HepG2 (cell line): ENCODE results near the gene NMRAL1. TPM values are rescaled to one million over a fixed set of nuclear protein-coding genes. Genes with fewer than 3 reads are reported as not detected.

Experiments
- BRF2 ChIP-seq: sonication (generic); formaldehyde crosslinking; IDR thresholded peaks from 2 replicates; pipeline ENCODE4 v1.8.1; 2022; ENCODE audit warnings: mild to moderate bottlenecking, missing genetic modification reagents
- ELF3 ChIP-seq: IDR thresholded peaks from 2 replicates; pipeline ENCODE4 v1.6.1; 2016; ENCODE audit warnings: missing genetic modification reagents, missing compliant biosample characterization
- HIVEP1 ChIP-seq: sonication (generic); formaldehyde crosslinking; IDR thresholded peaks from 2 replicates; pipeline ENCODE4 v1.4.0; 2020; ENCODE audit warnings: mild to moderate bottlenecking, missing genetic modification reagents
- JUNB ChIP-seq: sonication (generic); formaldehyde crosslinking; IDR thresholded peaks from 2 replicates; pipeline ENCODE4 v1.8.0; 2022; ENCODE audit warnings: missing genetic modification reagents, mild to moderate bottlenecking, borderline replicate concordance
- REPIN1 ChIP-seq: sonication (generic); formaldehyde crosslinking; IDR thresholded peaks from 2 replicates; pipeline ENCODE4 v1.8.0; 2022; ENCODE audit warnings: missing genetic modification reagents, low read depth, mild to moderate bottlenecking, borderline replicate concordance
- TAF15 ChIP-seq: fragments of 200-400 bp; formaldehyde crosslinking; IDR thresholded peaks from one replicate; pipeline ENCODE4 v1.6.1; 2018; ENCODE audit warnings: mild to moderate bottlenecking, low read depth, low read length; ENCODE audit not compliant: poor library complexity, severe bottlenecking
- TGIF2 ChIP-seq: IDR thresholded peaks from 2 replicates; pipeline ENCODE4 v1.6.1; 2016; ENCODE audit warnings: control low read depth, missing compliant biosample characterization
- ZBTB34 ChIP-seq: sonication (generic); formaldehyde crosslinking; IDR thresholded peaks from 2 replicates; pipeline ENCODE4 v1.8.0; 2022; ENCODE audit warnings: mild to moderate bottlenecking, missing genetic modification reagents
- ZNF160 ChIP-seq: sonication (generic); formaldehyde crosslinking; IDR thresholded peaks from 2 replicates; pipeline ENCODE4 v1.8.0; 2022; ENCODE audit warnings: mild to moderate bottlenecking, inconsistent platforms, missing genetic modification reagents
- ZNF333 ChIP-seq: sonication (generic); formaldehyde crosslinking; IDR thresholded peaks from 2 replicates; pipeline ENCODE4 v1.4.0; 2020; ENCODE audit warnings: mild to moderate bottlenecking, missing genetic modification reagents, borderline replicate concordance
- ZNF512B ChIP-seq: sonication (generic); formaldehyde crosslinking; IDR thresholded peaks from 2 replicates; pipeline ENCODE4 v1.5.1; 2020; ENCODE audit warnings: missing genetic modification reagents, mild to moderate bottlenecking, borderline replicate concordance
- ZNF543 ChIP-seq: sonication (generic); formaldehyde crosslinking; IDR thresholded peaks from 2 replicates; pipeline ENCODE4 v1.4.0; 2020; ENCODE audit warnings: mild to moderate bottlenecking, missing genetic modification reagents
- ZNF577 ChIP-seq: sonication (generic); formaldehyde crosslinking; IDR thresholded peaks from 2 replicates; pipeline ENCODE4 v1.4.0; 2020; ENCODE audit warnings: mild to moderate bottlenecking, low read depth, missing genetic modification reagents, borderline replicate concordance
- ZNF704 ChIP-seq: sonication (generic); formaldehyde crosslinking; IDR thresholded peaks from 2 replicates; pipeline ENCODE4 v1.8.1; 2023; ENCODE audit warnings: mild to moderate bottlenecking, inconsistent platforms, moderate library complexity, missing genetic modification reagents, borderline replicate concordance
- ZNF761 ChIP-seq: sonication (generic); formaldehyde crosslinking; conservative IDR thresholded peaks from 2 replicates; pipeline ENCODE4 v1.4.0; 2020; ENCODE audit warnings: mild to moderate bottlenecking, missing genetic modification reagents
- ZNF841 ChIP-seq: sonication (generic); formaldehyde crosslinking; IDR thresholded peaks from 2 replicates; pipeline ENCODE4 v1.8.1; 2023; ENCODE audit warnings: missing genetic modification reagents, borderline replicate concordance
- polyA plus RNA-seq, 8 experiments: library from polyadenylated mRNA; depleted of rRNA in 3 of 8; stranded (reverse) in 7 of 8; unstranded in 1 of 8; fragments of >200 nt; fragmentation: Illumina TruSeq in 4 of 8; extraction: Trizol in 4 of 8; gene quantifications; 2 replicates each; pipeline versions ENCODE4 v1.2.1 to v1.2.3, GENCODE V29; 2011 to 2016; ENCODE audit warnings: low read depth in 4 of 8, missing spikeins in 1 of 8, mixed read lengths in 1 of 8; ENCODE audit not compliant: insufficient read depth in 1 of 8
- total RNA-seq, 5 experiments: library from RNA; depleted of rRNA; stranded (reverse); fragments of >200 nt; fragmentation: Illumina TruSeq; extraction: Trizol; gene quantifications; 2 replicates each; pipeline ENCODE4 v1.2.3, GENCODE V29; 2016; ENCODE audit warnings: low read depth in 1 of 5
- TF ChIP-seq, protein P1 (sequence below): sonication (generic); formaldehyde crosslinking; IDR thresholded peaks from 2 replicates; pipeline ENCODE4 v1.5.0; 2020; ENCODE audit warnings: missing genetic modification reagents, mild to moderate bottlenecking, borderline replicate concordance
- TF ChIP-seq, protein P2 (sequence below): IDR thresholded peaks from 2 replicates; pipeline ENCODE4 v1.6.1; 2012; ENCODE audit warnings: low read depth, low read length, improper control_type of control experiment

NMRAL1 gene
- total and polyA plus RNA-seq, 2 of the 13 experiments (the other 11 are each of a cell fraction or from before 2014, with no cell fraction given): 30.8 to 33.1 TPM

GRCh38 chr16:4425378-4426020, 48.9 kb downstream of the NMRAL1 start, which contains the start of gene DNAJA3 (continued):
- TF ChIP-seq BRF2 (CRISPR knock-in tag) (no peak), ZNF841 (no peak), ZBTB34 (CRISPR knock-in tag) (peak; percentile 37; the same call in 1 of the 2 replicates), REPIN1 (CRISPR knock-in tag) (peak; percentile 72; the same call in 1 of the 2 replicates), HIVEP1 (CRISPR knock-in tag) (peak; percentile 49), ZNF704 (peak; percentile 72; the same call in 1 of the 2 replicates), ZNF577 (CRISPR knock-in tag) (no peak), TGIF2 (CRISPR knock-in tag) (no peak), ZNF512B (no peak), JUNB (CRISPR knock-in tag) (no peak), ZNF333 (CRISPR knock-in tag) (peak; percentile 90; the same call in 1 of the 2 replicates), ZNF761 (peak; percentile 70; the same call in 1 of the 2 replicates), ELF3 (peak; percentile 76; the same call in 1 of the 2 replicates), TAF15 (no peak), ZNF160 (CRISPR knock-in tag) (no peak), ZNF543 (CRISPR knock-in tag) (no peak; the same call in 1 of the 2 replicates)
- TF ChIP-seq, protein P1, sequence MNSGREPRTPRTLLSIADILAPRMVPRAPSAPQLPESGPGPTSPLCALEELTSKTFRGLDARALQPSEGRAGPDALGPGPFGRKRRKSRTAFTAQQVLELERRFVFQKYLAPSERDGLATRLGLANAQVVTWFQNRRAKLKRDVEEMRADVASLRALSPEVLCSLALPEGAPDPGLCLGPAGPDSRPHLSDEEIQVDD (CRISPR knock-in tag): no peak
- TF ChIP-seq, protein P2, sequence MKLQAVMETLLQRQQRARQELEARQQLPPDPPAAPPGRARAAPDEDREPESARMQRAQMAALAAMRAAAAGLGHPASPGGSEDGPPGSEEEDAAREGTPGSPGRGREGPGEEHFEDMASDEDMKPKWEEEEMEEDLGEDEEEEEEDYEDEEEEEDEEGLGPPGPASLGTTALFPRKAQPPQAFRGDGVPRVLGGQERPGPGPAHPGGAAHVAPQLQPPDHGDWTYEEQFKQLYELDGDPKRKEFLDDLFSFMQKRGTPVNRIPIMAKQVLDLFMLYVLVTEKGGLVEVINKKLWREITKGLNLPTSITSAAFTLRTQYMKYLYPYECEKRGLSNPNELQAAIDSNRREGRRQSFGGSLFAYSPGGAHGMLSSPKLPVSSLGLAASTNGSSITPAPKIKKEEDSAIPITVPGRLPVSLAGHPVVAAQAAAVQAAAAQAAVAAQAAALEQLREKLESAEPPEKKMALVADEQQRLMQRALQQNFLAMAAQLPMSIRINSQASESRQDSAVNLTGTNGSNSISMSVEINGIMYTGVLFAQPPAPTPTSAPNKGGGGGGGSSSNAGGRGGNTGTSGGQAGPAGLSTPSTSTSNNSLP: no peak
